B cell (primary cell): Measurements from ENCODE around the gene CCBE1.

ENCODE experiments used
- EZH2 ChIP-seq: IDR thresholded peaks from 2 replicates; pipeline ENCODE4 v1.6.1; 2012; ENCODE audit warnings: borderline replicate concordance, low read depth, mild to moderate bottlenecking, moderate library complexity, low read length; ENCODE audit not compliant: insufficient read depth, poor library complexity, severe bottlenecking
- TF ChIP-seq, protein P1 (sequence below): fragments of 200-600 bp; IDR thresholded peaks from one replicate; pipeline ENCODE4 v1.8.0; 2022; ENCODE audit warnings: antibody characterized with exemption, mild to moderate bottlenecking

DNA sequence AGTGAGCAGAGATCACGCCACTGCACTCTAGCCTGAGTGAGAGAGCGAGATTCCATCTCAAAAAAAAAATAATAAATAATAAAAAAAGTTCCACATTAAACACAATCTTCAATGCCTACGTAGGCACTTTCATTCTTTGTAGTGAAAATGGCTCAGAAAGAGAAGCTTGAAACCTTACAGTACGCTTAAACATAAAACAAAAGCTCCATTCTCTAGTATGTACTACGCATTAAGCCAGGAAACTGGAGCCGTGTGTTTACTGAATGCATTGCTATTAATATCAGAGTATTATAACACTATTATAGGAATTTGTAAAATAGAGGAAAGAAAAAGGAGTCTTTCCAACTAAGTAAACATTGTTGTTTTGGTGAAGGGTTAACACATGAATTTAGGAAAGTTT is 296.8 kb downstream of the CCBE1 start:
- TF ChIP-seq, protein P1, sequence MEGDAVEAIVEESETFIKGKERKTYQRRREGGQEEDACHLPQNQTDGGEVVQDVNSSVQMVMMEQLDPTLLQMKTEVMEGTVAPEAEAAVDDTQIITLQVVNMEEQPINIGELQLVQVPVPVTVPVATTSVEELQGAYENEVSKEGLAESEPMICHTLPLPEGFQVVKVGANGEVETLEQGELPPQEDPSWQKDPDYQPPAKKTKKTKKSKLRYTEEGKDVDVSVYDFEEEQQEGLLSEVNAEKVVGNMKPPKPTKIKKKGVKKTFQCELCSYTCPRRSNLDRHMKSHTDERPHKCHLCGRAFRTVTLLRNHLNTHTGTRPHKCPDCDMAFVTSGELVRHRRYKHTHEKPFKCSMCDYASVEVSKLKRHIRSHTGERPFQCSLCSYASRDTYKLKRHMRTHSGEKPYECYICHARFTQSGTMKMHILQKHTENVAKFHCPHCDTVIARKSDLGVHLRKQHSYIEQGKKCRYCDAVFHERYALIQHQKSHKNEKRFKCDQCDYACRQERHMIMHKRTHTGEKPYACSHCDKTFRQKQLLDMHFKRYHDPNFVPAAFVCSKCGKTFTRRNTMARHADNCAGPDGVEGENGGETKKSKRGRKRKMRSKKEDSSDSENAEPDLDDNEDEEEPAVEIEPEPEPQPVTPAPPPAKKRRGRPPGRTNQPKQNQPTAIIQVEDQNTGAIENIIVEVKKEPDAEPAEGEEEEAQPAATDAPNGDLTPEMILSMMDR, result no peak
- no peak for TF ChIP-seq EZH2
